Right atrium auricular region (tissue), 2 donors: Measurements from ENCODE around the gene RECK. TPM values are rescaled to one million over a fixed set of nuclear protein-coding genes. Genes with fewer than 3 reads are reported as not detected.
A peak's percentile ranks its signal among the peaks of the same experiment; 100 is the strongest.

Experiments
- DNase-seq: peaks from one replicate; pipeline ENCODE4 v3.0.0-alpha.2; 2019; ENCODE audit warnings: low spot score
- H3K27ac ChIP-seq, 2 donors: fragments of 200-600 bp; sonication (generic); 1 replicate in 1 of 2; 2 replicates in 1 of 2; pipeline ENCODE4 v1.5.1; 2016 to 2019
- H3K27me3 ChIP-seq, 2 donors: fragments of 200-600 bp; sonication (generic); one replicate each; pipeline versions ENCODE4 v1.5.1 to v1.6.0; 2017 to 2019
- H3K36me3 ChIP-seq: fragments of 200-600 bp; sonication (generic); one replicate; pipeline ENCODE4 v1.5.1; 2016
- H3K4me1 ChIP-seq, 2 donors: fragments of 200-600 bp; sonication (generic); one replicate each; pipeline versions ENCODE4 v1.5.1 to v1.6.0; 2017 to 2019
- H3K4me3 ChIP-seq, 2 donors: fragments of 200-600 bp; sonication (generic); 1 replicate in 1 of 2; 2 replicates in 1 of 2; pipeline ENCODE4 v1.5.1; 2017 to 2019; ENCODE audit warnings: mild to moderate bottlenecking in 1 of 2, moderate library complexity in 1 of 2
- H3K9me3 ChIP-seq, 2 donors: fragments of 200-600 bp; sonication (generic); one replicate each; pipeline ENCODE4 v1.5.1; 2019
- CTCF ChIP-seq, 2 donors: fragments of 200-600 bp; sonication (generic); IDR thresholded peaks; one replicate each; pipeline ENCODE4 v1.5.1; 2019; ENCODE audit warnings: antibody characterized with exemption in 2 of 2
- total RNA-seq, 2 donors: library from RNA; depleted of rRNA; stranded (reverse); fragments of >200 nt; gene quantifications; one replicate each; pipeline ENCODE4 v1.1.0, GENCODE V29; 2016

Gene RECK
- total RNA-seq, 2 donors from 2014 or later = 7.6 to 8.9 TPM

GRCh38 chr9:36099718-36100117 lies 63.0 kb downstream of the RECK start:
- Histone ChIP-seq H3K27ac (no peak overlapping the region), H3K36me3 (no peaks in the 10 kb centered on the region), H3K4me3 (no peak overlapping the region), H3K27me3 (no peaks in the 10 kb centered on the region), H3K9me3 (no peaks in the 10 kb centered on the region), H3K4me1 (no peaks in the 10 kb centered on the region)
- TF ChIP-seq CTCF (IDR thresholded peaks at IDR 0.05) = no peak
- DNase-seq = no peak

GRCh38 chr9:36100532-36100931 lies 63.8 kb downstream of the RECK start:
- H3K4me1 ChIP-seq = no peaks in the 10 kb centered on the region
- H3K4me3 ChIP-seq = no peak overlapping the region
- no peaks in the 10 kb centered on the region for H3K27me3 ChIP-seq
- no peaks in the 10 kb centered on the region for H3K9me3 ChIP-seq
- TF ChIP-seq CTCF (IDR thresholded peaks at IDR 0.05) = no peak
- no peaks in the 10 kb centered on the region for H3K36me3 ChIP-seq
- no peak overlapping the region for H3K27ac ChIP-seq
- DNase-seq = no peak

GRCh38 chr9:36101916-36102741 lies 65.4 kb downstream of the RECK start:
- Histone ChIP-seq H3K27ac (peak overlapping the region in 1 of 2 donors; percentile 4), H3K36me3 (no peaks in the 10 kb centered on the region), H3K9me3 (no peaks in the 10 kb centered on the region), H3K4me1 (no peaks in the 10 kb centered on the region), H3K27me3 (no peaks in the 10 kb centered on the region), H3K4me3 (no peak overlapping the region)
- TF ChIP-seq CTCF (IDR thresholded peaks at IDR 0.05) = no peak
- peak; percentile 73 for DNase-seq

- Histone ChIP-seq H3K4me3 (no peak overlapping the region), H3K4me1 (no peaks in the 10 kb centered on the region), H3K9me3 (no peaks in the 10 kb centered on the region), H3K36me3 (no peaks in the 10 kb centered on the region), H3K27me3 (no peaks in the 10 kb centered on the region), H3K27ac (no peak overlapping the region)
- peak; percentile 72 for DNase-seq
- TF ChIP-seq CTCF (IDR thresholded peaks at IDR 0.05) = peak in 1 of 2 donors; percentile 84
These were observed 66.2 kb downstream of the RECK start for GRCh38 chr9:36102742-36103495.

GRCh38 chr9:36109071-36109470 lies 72.4 kb downstream of the RECK start:
- no peak for TF ChIP-seq CTCF (IDR thresholded peaks at IDR 0.05)
- Histone ChIP-seq H3K27ac (no peak overlapping the region), H3K9me3 (no peaks in the 10 kb centered on the region), H3K36me3 (no peaks in the 10 kb centered on the region), H3K4me3 (no peak overlapping the region), H3K27me3 (no peaks in the 10 kb centered on the region), H3K4me1 (no peaks in the 10 kb centered on the region)
- no peak for DNase-seq
